Choroid plexus epithelial cell (primary cell): Measurements from ENCODE around the gene MED16.

Experiments
- DNase-seq: peaks from one replicate; pipeline ENCODE4 v3.0.0-alpha.2; 2010; ENCODE audit warnings: low read depth
- H3K4me3 ChIP-seq: 2 replicates; pipeline ENCODE4 v1.5.1; 2011; ENCODE audit warnings: low read depth, mild to moderate bottlenecking, control low read depth, low read length, moderate library complexity
- CTCF ChIP-seq: conservative IDR thresholded peaks from 2 replicates; pipeline ENCODE4 v1.5.1; 2011; ENCODE audit warnings: low read depth, mild to moderate bottlenecking, control low read depth, inconsistent platforms, low read length, moderate library complexity

The MED16 gene

GRCh38 chr19:871446-872265 is 21.3 kb downstream of the MED16 start:
- TF ChIP-seq CTCF: no peak
- no peak overlapping the region for H3K4me3 ChIP-seq
- no peak for DNase-seq

- no peak for TF ChIP-seq CTCF
- DNase-seq: no peak
- no peak overlapping the region for H3K4me3 ChIP-seq
These were observed 22.0 kb downstream of the MED16 start for GRCh38 chr19:870963-871401.

GRCh38 chr19:870314-870713 is 22.7 kb downstream of the MED16 start:
- H3K4me3 ChIP-seq: no peak overlapping the region
- no peak for TF ChIP-seq CTCF
- DNase-seq: no peak

- H3K4me3 ChIP-seq: no peak overlapping the region
- peak; percentile 96 for DNase-seq
- TF ChIP-seq CTCF: no peak
These were observed 23.5 kb downstream of the MED16 start for GRCh38 chr19:869245-870177.

- no peak for TF ChIP-seq CTCF
- no peak for DNase-seq
- no peak overlapping the region for H3K4me3 ChIP-seq
These were observed 24.3 kb downstream of the MED16 start for GRCh38 chr19:868458-869244.

GRCh38 chr19:867855-868457 is 25.0 kb downstream of the MED16 start:
- DNase-seq: no peak
- no peak overlapping the region for H3K4me3 ChIP-seq
- TF ChIP-seq CTCF: no peak
